ENCODE data around the gene MCF2L.

MCF2L gene

GRCh38 chr13:112998521-112999280, 29.7 kb downstream of the MCF2L start:
- no peak for DNase-seq

- DNase-seq = no peak
Observed at GRCh38 chr13:112999414-113000177, 30.6 kb downstream of the MCF2L start.

GRCh38 chr13:113000575-113000974, 31.6 kb downstream of the MCF2L start:
- DNase-seq = no peak

GRCh38 chr13:113001241-113002140, 32.5 kb downstream of the MCF2L start:
- no peak for DNase-seq

GRCh38 chr13:113002206-113002912, 33.3 kb downstream of the MCF2L start:
- DNase-seq = no peak

- no peak for DNase-seq
Observed at GRCh38 chr13:113002913-113003290, 33.9 kb downstream of the MCF2L start.

GRCh38 chr13:113004126-113004525, 35.1 kb downstream of the MCF2L start:
- DNase-seq = no peak

GRCh38 chr13:113005076-113005865, 36.3 kb downstream of the MCF2L start:
- peak; percentile 29 to 38 for DNase-seq

- no peak for DNase-seq
Observed at GRCh38 chr13:113005997-113006396, 37.0 kb downstream of the MCF2L start.

GRCh38 chr13:113006660-113007059, 37.6 kb downstream of the MCF2L start:
- DNase-seq = no peak

GRCh38 chr13:113008851-113009250, 39.8 kb downstream of the MCF2L start:
- no peak for DNase-seq

- no peak for DNase-seq
Observed at GRCh38 chr13:113009743-113010509, 40.9 kb downstream of the MCF2L start.

GRCh38 chr13:113010510-113010865, 41.5 kb downstream of the MCF2L start:
- DNase-seq = no peak

GRCh38 chr13:113013303-113013702, 44.3 kb downstream of the MCF2L start:
- no peak for DNase-seq

- DNase-seq = no peak
Observed at GRCh38 chr13:113013878-113014751, 45.1 kb downstream of the MCF2L start.

- no peak for DNase-seq
Observed at GRCh38 chr13:113014752-113015745, 46.0 kb downstream of the MCF2L start.

- DNase-seq = no peak
Observed at GRCh38 chr13:113015826-113016525, 47.0 kb downstream of the MCF2L start.
